Measurements from ENCODE around the gene IGSF21. TPM values are rescaled to one million over a fixed set of nuclear protein-coding genes. Genes with fewer than 3 reads are reported as not detected.

Gene IGSF21
- total RNA-seq, 1 donor from 2014 or later = 3.2 TPM

DNA sequence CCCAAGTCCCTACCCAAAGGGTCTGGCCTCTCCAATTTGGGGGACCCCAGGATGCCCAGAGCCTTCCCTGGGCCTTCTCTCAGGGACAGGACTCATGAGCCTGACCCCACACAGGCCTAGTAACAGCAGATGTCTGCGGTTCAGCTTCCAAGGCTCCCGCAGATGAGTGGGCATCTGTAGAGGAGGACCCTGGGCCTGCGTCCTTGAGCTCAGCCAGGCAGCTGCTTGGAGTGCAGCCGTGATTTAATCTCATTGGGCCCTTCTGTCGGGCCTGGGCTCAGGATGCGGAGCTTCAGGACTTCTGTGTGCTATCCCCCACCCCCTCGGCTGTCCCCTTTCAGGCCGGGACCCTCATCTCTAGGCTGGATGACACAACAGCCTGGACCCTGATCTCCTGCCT lies 35.4 kb downstream of the IGSF21 start:
- no peak overlapping the region for H3K27ac ChIP-seq
- H3K4me3 ChIP-seq = no peak overlapping the region
- no peaks in the 10 kb centered on the region for H3K27me3 ChIP-seq
- TF ChIP-seq, protein P1, sequence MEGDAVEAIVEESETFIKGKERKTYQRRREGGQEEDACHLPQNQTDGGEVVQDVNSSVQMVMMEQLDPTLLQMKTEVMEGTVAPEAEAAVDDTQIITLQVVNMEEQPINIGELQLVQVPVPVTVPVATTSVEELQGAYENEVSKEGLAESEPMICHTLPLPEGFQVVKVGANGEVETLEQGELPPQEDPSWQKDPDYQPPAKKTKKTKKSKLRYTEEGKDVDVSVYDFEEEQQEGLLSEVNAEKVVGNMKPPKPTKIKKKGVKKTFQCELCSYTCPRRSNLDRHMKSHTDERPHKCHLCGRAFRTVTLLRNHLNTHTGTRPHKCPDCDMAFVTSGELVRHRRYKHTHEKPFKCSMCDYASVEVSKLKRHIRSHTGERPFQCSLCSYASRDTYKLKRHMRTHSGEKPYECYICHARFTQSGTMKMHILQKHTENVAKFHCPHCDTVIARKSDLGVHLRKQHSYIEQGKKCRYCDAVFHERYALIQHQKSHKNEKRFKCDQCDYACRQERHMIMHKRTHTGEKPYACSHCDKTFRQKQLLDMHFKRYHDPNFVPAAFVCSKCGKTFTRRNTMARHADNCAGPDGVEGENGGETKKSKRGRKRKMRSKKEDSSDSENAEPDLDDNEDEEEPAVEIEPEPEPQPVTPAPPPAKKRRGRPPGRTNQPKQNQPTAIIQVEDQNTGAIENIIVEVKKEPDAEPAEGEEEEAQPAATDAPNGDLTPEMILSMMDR (IDR thresholded peaks at IDR 0.05) = no peak
- no peak for TF ChIP-seq POLR2A (IDR thresholded peaks at IDR 0.05)
- TF ChIP-seq POLR2AphosphoS5 (IDR thresholded peaks at IDR 0.05; ENCODE audit: insufficient read depth in 1 of 2, low read depth in 1 of 2) = no peak
- H3K9me3 ChIP-seq = no peaks in the 10 kb centered on the region
- intact Hi-C loops (cut with DNase I) = no loop called here
- no peak for DNase-seq (ENCODE audit: extremely low spot score in 2 of 2)
- H3K4me1 ChIP-seq = no peaks in the 10 kb centered on the region
- H3K36me3 ChIP-seq = no peaks in the 10 kb centered on the region

DNA sequence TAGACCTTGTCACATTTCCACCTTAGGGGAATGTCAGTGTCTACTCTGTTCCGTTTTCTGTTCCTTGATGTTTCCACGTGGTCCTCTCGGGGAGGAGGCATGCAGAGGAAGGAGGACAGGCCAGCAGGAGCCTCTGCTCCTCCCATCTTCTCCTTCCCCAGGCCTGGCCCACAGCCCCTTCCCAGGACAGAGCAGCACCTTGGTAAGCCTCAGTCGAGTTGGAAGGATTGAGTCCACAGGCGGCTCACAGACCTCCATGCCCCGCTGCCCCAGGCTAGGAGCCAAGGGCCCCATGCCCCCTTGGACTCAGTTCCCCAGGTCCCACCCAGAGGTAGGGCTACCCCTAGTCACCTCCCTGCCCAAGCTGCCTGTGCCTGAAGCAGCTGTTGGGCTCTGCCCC lies 36.5 kb downstream of the IGSF21 start:
- TF ChIP-seq POLR2AphosphoS5 (IDR thresholded peaks at IDR 0.05; ENCODE audit: insufficient read depth in 1 of 2, low read depth in 1 of 2) = no peak
- TF ChIP-seq, protein P1 (IDR thresholded peaks at IDR 0.05) = no peak
- no peak for TF ChIP-seq POLR2A (IDR thresholded peaks at IDR 0.05)
- Histone ChIP-seq H3K27ac (no peak overlapping the region), H3K27me3 (no peaks in the 10 kb centered on the region), H3K4me1 (no peaks in the 10 kb centered on the region), H3K36me3 (no peaks in the 10 kb centered on the region), H3K9me3 (no peaks in the 10 kb centered on the region), H3K4me3 (no peak overlapping the region)
- no peak for DNase-seq (ENCODE audit: extremely low spot score in 2 of 2)
- intact Hi-C loops (cut with DNase I) = no loop called here

DNA sequence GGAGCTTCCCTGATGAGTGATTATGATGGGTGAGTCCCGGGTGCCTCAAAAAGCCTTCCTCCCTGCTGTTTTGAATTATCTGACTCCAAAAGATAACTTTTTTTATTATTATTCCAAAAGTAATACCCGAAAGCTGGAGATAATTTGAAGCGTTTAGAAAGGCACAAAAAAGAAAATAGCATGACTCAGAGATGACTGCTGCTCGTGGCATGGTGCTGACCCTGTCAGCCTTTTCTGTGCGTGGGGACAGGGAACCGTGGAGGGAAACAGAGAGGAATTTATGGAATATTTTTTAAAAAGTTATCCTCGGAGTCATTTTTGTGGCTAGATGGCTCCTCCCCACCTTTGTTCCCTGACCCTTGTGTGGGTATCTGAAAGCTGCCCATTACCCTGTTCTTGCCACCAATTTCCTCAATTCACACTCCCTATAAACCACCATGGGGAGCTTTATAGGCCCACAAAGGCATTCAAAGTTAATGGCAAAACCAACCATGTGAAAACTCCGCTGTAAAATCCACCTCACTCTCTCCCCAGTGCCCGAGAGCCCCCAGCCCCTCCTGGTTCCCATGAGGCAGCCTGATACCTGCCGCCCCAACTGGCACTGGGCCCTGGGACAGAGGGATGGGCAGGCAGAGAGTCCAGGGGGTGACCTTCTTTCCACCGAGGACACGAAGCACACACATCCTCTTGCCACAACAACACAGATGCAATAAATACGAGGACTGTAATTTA lies 37.5 kb downstream of the IGSF21 start:
- Histone ChIP-seq H3K27ac (no peak overlapping the region), H3K9me3 (no peaks in the 10 kb centered on the region), H3K4me3 (no peak overlapping the region), H3K27me3 (no peaks in the 10 kb centered on the region), H3K4me1 (no peaks in the 10 kb centered on the region), H3K36me3 (no peaks in the 10 kb centered on the region)
- TF ChIP-seq POLR2A (IDR thresholded peaks at IDR 0.05) = no peak
- no peak for TF ChIP-seq POLR2AphosphoS5 (IDR thresholded peaks at IDR 0.05; ENCODE audit: insufficient read depth in 1 of 2, low read depth in 1 of 2)
- TF ChIP-seq, protein P1 (IDR thresholded peaks at IDR 0.05) = no peak
- intact Hi-C loops (cut with DNase I) = no loop called here
- no peak for DNase-seq (ENCODE audit: extremely low spot score in 2 of 2)

DNA sequence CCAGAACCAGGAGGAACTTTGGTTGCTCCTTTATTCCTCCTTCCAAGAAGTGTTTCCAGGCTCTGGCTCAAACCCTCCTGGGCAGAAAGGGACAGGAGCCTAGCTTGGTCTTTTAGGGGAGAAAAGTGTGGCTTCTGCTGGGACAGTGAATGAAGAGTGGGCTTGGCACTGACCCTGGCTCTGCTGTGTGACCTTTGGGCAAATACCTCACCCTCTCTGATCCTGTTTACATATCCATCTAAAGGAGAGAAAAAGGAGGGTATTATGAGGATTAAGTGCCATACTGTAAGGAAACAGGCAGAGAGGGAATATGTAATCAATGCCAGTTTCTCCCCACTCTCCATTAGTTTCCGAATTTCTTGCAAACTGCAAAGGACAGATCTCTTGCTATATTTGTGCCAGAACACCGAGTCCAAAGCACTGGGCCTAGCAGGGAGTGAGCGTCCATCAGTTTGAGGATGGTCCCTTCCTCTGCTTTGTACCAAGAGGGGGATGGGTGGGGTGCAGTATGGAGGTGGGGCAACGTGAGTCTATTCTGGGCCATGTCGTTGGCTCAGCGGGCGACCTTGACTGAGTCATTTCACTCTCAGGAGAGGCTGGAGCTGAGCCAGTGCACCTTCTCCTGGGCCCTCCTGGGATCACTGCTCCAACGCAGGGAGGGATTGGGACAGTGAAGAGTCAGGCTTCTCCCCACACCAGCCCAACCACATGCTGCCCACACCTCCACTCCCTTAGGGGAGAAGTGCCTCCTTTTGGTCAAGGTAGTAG lies 38.4 kb downstream of the IGSF21 start:
- Histone ChIP-seq H3K4me3 (no peak overlapping the region), H3K9me3 (no peaks in the 10 kb centered on the region), H3K27ac (no peak overlapping the region), H3K27me3 (no peaks in the 10 kb centered on the region), H3K4me1 (no peaks in the 10 kb centered on the region), H3K36me3 (no peaks in the 10 kb centered on the region)
- no peak for DNase-seq (ENCODE audit: extremely low spot score in 2 of 2)
- intact Hi-C loops (cut with DNase I) = no loop called here
- no peak for TF ChIP-seq POLR2AphosphoS5 (IDR thresholded peaks at IDR 0.05; ENCODE audit: insufficient read depth in 1 of 2, low read depth in 1 of 2)
- TF ChIP-seq, protein P1 (IDR thresholded peaks at IDR 0.05) = no peak
- no peak for TF ChIP-seq POLR2A (IDR thresholded peaks at IDR 0.05)

DNA sequence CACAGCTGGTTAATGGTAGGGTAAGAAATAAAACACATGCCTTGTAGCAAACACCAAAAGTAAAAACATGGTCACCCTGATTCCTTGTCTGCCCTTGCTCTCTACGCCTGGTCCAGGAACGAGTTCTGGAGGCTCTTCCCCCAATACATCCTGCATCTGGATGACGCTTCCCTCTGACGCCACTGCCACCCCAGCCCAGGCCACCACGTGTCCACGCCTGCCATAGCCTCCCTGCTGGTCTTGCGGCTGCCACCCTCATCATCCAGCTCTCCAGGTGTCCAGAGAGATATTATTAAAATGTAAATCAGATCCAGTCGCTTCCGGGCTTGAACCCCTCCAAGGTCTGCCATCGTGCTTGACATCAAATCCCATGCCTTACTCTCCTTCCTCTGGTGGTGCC lies 39.3 kb downstream of the IGSF21 start:
- TF ChIP-seq POLR2A (IDR thresholded peaks at IDR 0.05) = no peak
- no peak for TF ChIP-seq POLR2AphosphoS5 (IDR thresholded peaks at IDR 0.05; ENCODE audit: insufficient read depth in 1 of 2, low read depth in 1 of 2)
- TF ChIP-seq, protein P1 (IDR thresholded peaks at IDR 0.05) = no peak
- H3K4me1 ChIP-seq = no peaks in the 10 kb centered on the region
- H3K4me3 ChIP-seq = no peak overlapping the region
- intact Hi-C loops (cut with DNase I) = no loop called here
- no peak overlapping the region for H3K27ac ChIP-seq
- no peaks in the 10 kb centered on the region for H3K27me3 ChIP-seq
- no peaks in the 10 kb centered on the region for H3K9me3 ChIP-seq
- DNase-seq (ENCODE audit: extremely low spot score in 2 of 2) = no peak
- no peaks in the 10 kb centered on the region for H3K36me3 ChIP-seq

Measured in vagina (tissue), 2 donors.